ENCODE measurements around the gene CST6.

DNA sequence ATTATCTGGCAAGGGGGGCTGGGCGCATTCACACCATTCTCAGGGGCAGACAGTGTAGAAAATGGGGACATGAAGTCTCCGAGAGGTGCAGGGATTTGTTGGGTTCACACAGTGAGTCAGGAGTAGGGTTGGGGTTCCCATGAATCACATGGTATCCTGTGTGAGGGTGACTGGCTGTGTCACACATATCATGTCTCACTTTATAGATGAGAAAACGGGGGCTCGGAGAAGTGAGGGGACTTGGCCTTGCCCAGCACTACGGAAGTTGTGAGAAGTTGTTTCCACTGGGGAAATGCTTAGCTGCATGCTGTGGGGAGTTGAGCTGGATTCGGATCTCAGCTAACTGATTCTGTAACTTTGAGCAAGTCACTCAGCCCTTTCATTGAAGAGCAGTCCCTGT is 32.9 kb downstream of the CST6 start:
- TF ChIP-seq EP300 (IDR thresholded peaks at IDR 0.05; ENCODE audit: low read depth) (no peak), POLR2AphosphoS5 (IDR thresholded peaks at IDR 0.05) (no peak), POLR2A (IDR thresholded peaks at IDR 0.05) (no peak)
- TF ChIP-seq, protein P1, sequence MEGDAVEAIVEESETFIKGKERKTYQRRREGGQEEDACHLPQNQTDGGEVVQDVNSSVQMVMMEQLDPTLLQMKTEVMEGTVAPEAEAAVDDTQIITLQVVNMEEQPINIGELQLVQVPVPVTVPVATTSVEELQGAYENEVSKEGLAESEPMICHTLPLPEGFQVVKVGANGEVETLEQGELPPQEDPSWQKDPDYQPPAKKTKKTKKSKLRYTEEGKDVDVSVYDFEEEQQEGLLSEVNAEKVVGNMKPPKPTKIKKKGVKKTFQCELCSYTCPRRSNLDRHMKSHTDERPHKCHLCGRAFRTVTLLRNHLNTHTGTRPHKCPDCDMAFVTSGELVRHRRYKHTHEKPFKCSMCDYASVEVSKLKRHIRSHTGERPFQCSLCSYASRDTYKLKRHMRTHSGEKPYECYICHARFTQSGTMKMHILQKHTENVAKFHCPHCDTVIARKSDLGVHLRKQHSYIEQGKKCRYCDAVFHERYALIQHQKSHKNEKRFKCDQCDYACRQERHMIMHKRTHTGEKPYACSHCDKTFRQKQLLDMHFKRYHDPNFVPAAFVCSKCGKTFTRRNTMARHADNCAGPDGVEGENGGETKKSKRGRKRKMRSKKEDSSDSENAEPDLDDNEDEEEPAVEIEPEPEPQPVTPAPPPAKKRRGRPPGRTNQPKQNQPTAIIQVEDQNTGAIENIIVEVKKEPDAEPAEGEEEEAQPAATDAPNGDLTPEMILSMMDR (IDR thresholded peaks at IDR 0.05): no peak

Data from transverse colon (tissue), 4 donors.